ENCODE results near the gene HMOX1. TPM values are rescaled to one million over a fixed set of nuclear protein-coding genes. Genes with fewer than 3 reads are reported as not detected.

HMOX1 gene
- total RNA-seq = under 1 TPM in 1 of 2 experiments, not detected in 1; 0.22 TPM

- ChIA-PET POLR2A (interaction anchor here (0.8 to 1.6 kb wide), 5 partner anchors 9 to 283 kb away, joined by 3 to 4 read pairs (median 4); no protein-coding TSS in a partner anchor), CTCF (interaction anchor here (0.7 to 2.1 kb wide), 2 partner anchors 10 to 30 kb away, joined by 3 to 6 read pairs; no protein-coding TSS in a partner anchor)
- Mint-ChIP-seq H3K27me3 (peaks cover 32% of the 10 kb centered on the region), H3K9me3 (no peaks in the 10 kb centered on the region), H3K27ac (no peak within 1 kb of the TSS), H3K4me3 (peak within 1 kb of the TSS; percentile 33), H3K4me1 (ENCODE audit: low read depth) (peaks cover 17% of the 10 kb centered on the region), H3K36me3 (ENCODE audit: low read depth) (no peaks in the 10 kb centered on the region)
- ATAC-seq (peak; percentile 82), DNase-seq (peak; percentile 72)
- TF ChIP-seq CTCF (IDR thresholded peaks at IDR 0.05) = no peak
- intact Hi-C loops (cut with micrococcal nuclease) = no loop called here
These were observed at the start of gene HMOX1 for GRCh38 chr22:35380537-35381423. Gene HMOX1, plus strand, starts transcription at chr22:35381096. Its CDS starts 78 bp downstream, at chr22:35381174.

- Mint-ChIP-seq H3K4me3 (no peak overlapping the region), H3K27me3 (no peaks in the 10 kb centered on the region), H3K9me3 (no peaks in the 10 kb centered on the region), H3K4me1 (ENCODE audit: low read depth) (peaks cover 24% of the 10 kb centered on the region), H3K36me3 (ENCODE audit: low read depth) (peaks cover 25% of the 10 kb centered on the region), H3K27ac (no peak overlapping the region)
- TF ChIP-seq CTCF (IDR thresholded peaks at IDR 0.05) = no peak
- intact Hi-C loops (cut with micrococcal nuclease) = no loop called here
- ChIA-PET POLR2A (no interaction called here), CTCF (interaction anchor here (2.5 kb wide), 1 partner anchor 19 kb away, joined by 13 read pairs; no protein-coding TSS in a partner anchor)
- no peak for ATAC-seq
- no peak for DNase-seq
These were observed 48.6 kb upstream of the HMOX1 start for GRCh38 chr22:35332278-35332677.

GRCh38 chr22:35333220-35333619, 47.7 kb upstream of the HMOX1 start:
- peaks cover 30% of the 10 kb centered on the region for H3K36me3 Mint-ChIP-seq (ENCODE audit: low read depth)
- ATAC-seq (no peak), DNase-seq (no peak)
- no peaks in the 10 kb centered on the region for H3K9me3 Mint-ChIP-seq
- TF ChIP-seq CTCF (IDR thresholded peaks at IDR 0.05) = no peak
- POLR2A ChIA-PET = interaction anchor here (0.5 kb wide), 1 partner anchor 23 kb away, joined by 4 read pairs; no protein-coding TSS in a partner anchor
- no peak overlapping the region for H3K27ac Mint-ChIP-seq
- CTCF ChIA-PET = interaction anchor here (0.9 to 1.0 kb wide), 2 partner anchors 27 to 249 kb away, joined by 3 read pairs; no protein-coding TSS in a partner anchor
- no peak overlapping the region for H3K4me3 Mint-ChIP-seq
- intact Hi-C loops (cut with micrococcal nuclease) = no loop called here
- H3K4me1 Mint-ChIP-seq (ENCODE audit: low read depth) = peaks cover 24% of the 10 kb centered on the region
- no peaks in the 10 kb centered on the region for H3K27me3 Mint-ChIP-seq

GRCh38 chr22:35334004-35334403, 46.9 kb upstream of the HMOX1 start:
- TF ChIP-seq CTCF (IDR thresholded peaks at IDR 0.05) = no peak
- ChIA-PET POLR2A (interaction anchor here (0.6 kb wide), 1 partner anchor 633 kb away, joined by 3 read pairs; no protein-coding TSS in a partner anchor), CTCF (interaction anchor here (0.6 to 1.0 kb wide), 4 partner anchors 28 to 249 kb away, joined by 3 read pairs; no protein-coding TSS in a partner anchor)
- DNase-seq (peak; percentile 55), ATAC-seq (peak; percentile 57)
- Mint-ChIP-seq H3K4me1 (ENCODE audit: low read depth) (peaks cover 23% of the 10 kb centered on the region), H3K9me3 (no peaks in the 10 kb centered on the region), H3K27me3 (no peaks in the 10 kb centered on the region), H3K27ac (peak overlapping the region; percentile 62), H3K36me3 (ENCODE audit: low read depth) (peaks cover 30% of the 10 kb centered on the region), H3K4me3 (no peak overlapping the region)
- intact Hi-C loops (cut with micrococcal nuclease) = no loop called here
